Epithelial cell of umbilical artery (primary cell): ENCODE measurements around the gene FAP. TPM values are rescaled to one million over a fixed set of nuclear protein-coding genes. Genes with fewer than 3 reads are reported as not detected.

Experiments used
- total RNA-seq: library from RNA; depleted of rRNA; stranded (reverse); fragments of >200 nt; gene quantifications from 2 replicates; pipeline ENCODE4 v1.2.3, GENCODE V29; 2014

FAP gene, protein sequence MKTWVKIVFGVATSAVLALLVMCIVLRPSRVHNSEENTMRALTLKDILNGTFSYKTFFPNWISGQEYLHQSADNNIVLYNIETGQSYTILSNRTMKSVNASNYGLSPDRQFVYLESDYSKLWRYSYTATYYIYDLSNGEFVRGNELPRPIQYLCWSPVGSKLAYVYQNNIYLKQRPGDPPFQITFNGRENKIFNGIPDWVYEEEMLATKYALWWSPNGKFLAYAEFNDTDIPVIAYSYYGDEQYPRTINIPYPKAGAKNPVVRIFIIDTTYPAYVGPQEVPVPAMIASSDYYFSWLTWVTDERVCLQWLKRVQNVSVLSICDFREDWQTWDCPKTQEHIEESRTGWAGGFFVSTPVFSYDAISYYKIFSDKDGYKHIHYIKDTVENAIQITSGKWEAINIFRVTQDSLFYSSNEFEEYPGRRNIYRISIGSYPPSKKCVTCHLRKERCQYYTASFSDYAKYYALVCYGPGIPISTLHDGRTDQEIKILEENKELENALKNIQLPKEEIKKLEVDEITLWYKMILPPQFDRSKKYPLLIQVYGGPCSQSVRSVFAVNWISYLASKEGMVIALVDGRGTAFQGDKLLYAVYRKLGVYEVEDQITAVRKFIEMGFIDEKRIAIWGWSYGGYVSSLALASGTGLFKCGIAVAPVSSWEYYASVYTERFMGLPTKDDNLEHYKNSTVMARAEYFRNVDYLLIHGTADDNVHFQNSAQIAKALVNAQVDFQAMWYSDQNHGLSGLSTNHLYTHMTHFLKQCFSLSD
- total RNA-seq: 7.1 and 40.3 TPM in 2 replicates

DNA sequence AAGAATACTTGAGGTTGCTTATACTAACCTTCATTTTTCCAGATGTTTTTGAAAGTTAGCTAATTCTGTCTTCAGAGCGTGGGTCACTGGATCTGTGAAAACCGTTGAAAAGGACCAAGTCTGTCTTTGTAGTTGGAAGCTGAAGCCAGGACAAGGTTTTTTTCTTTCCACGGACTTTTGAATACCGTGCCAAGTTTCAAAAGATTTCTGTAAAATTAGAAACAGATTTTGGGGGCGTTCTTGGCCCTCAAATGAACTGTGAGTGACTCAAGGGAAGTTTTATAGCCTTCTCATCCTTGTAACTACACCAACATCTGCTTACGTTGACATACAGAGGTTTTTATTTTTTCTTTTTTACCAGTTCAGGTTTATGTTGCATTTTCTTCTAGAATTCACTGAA, at the start of gene FAP:
TSS of gene FAP (minus strand) at position 152 of the 400 bp plus-strand sequence. CDS start at position 34, 118 bp downstream.

DNA sequence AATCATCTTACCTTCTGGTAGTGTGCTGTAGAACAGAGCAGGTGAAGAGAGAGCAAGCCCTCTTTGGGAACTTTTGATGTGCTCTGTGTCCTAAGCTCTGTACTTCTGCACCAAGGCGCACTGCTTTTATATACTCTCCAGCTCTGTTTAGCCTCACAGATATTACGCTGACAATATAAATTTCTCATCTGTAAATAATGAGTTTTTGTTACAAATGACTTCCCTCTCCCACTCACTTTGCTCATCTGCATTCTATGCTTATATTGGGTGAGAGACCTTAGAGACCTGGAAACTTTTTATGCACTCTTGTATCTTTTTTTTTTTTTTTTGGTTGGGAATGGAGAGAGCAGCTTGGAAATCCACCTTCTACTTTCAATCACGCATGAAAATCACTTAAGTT, 91.1 kb downstream of the FAP start, which contains the start of gene GCG:
TSS of gene GCG (minus strand) at position 101 of the 400 bp plus-strand sequence. CDS start 3,069 bp downstream, outside the sequence.

Other genes starting within 250 kb of the FAP start
- gene DPP4, start 169.2 kb downstream of the FAP start, total RNA-seq: 22.7 and 69.3 TPM in 2 replicates
- not detected in 2 replicates for gene GCG, start 91.2 kb downstream of the FAP start, total RNA-seq
- 8.4 and 60.8 TPM in 2 replicates for gene IFIH1, start 75.2 kb upstream of the FAP start, total RNA-seq
- gene GCA, start 100.7 kb upstream of the FAP start, total RNA-seq: 31.5 and 37.4 TPM in 2 replicates